Stimulated activated CD8-positive, alpha-beta memory T cell treated with anti-CD3 and anti-CD28 coated beads, Interleukin-4, amount 100 ng/mL, for 1 hour (primary cell): Measurements from ENCODE around the gene EIF2S2.

Experiments
- DNase-seq, 2 donors: peaks; one replicate each; pipeline ENCODE4 v3.0.0-alpha.2; 2020; ENCODE audit warnings: low read depth in 2 of 2, low spot score in 1 of 2

Gene EIF2S2

DNA sequence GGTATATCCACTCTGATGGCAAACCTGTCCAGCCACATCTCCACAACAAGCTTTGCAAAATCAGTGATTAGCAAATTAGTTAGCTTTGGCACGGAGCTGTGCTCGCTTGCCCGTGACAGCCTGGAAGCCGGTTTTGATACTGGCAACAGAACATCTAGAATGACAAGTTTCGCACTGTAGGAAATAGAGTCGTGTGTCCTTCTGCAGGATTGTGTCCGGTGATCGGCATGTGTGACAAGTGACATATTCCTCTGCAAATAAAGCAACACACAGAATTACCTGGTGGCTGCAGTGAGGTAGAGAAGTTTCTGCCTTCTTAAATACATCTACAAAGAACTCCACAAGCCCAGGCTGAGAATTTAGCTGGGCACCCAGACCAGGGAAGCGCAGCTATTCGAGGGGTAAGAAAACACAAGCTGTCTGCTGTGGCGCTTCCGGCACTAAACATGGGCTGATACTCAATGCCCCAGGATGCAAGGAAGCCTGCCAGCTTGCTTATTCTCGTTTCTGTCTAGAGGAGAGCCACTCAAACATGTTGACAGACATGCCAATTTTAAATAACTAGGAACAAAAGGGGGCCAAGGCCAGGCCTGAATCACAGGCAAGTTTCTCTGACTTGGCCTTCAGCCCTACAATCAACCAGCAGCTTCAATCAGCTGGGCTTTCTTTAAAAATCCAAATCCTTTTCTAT is 22.2 kb downstream of the EIF2S2 start:
- no peak for DNase-seq

DNA sequence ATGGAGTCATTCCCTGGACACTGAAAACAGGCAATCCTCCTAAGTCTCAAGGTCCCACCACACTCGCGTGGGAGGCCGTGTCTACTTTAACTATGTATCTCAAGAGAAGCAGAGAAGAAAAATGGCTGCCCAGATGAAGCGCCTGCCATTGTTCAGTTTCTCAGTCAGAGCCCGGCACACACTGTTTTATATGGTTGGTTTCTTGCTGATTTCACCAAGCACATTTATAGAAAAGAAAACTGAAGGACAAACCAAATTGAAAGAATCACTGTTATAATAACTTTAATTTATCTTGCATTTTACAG is 22.9 kb downstream of the EIF2S2 start:
- DNase-seq, result no peak

- DNase-seq, result no peak
Measured at GRCh38 chr20:34088305-34089174, 23.5 kb downstream of the EIF2S2 start.

- DNase-seq, result no peak
Measured at GRCh38 chr20:34085544-34086040, 26.5 kb downstream of the EIF2S2 start.

GRCh38 chr20:34084227-34084923 is 27.7 kb downstream of the EIF2S2 start:
- no peak for DNase-seq

DNA sequence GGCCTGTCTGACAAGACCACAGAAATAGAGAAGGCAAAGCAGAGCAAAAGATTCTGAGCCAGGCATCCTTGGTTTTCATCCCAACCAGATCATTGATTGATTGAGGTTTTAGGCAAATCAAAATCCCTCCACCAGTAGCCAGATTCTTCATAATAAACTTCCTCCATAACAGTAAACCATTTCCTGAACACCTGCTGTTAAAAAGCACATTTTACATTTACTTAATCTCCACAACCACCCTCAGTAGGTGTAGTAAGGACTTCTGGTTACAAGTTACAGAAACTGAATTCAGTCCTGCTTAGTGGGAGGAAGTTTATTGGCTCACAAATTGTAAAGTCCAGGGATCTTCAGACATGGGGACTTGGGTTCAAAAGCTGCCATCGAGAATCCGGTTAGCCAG is 28.3 kb downstream of the EIF2S2 start:
- no peak for DNase-seq

GRCh38 chr20:34083137-34083536 is 28.9 kb downstream of the EIF2S2 start:
- no peak for DNase-seq

GRCh38 chr20:34082232-34082887 is 29.7 kb downstream of the EIF2S2 start:
- no peak for DNase-seq

DNA sequence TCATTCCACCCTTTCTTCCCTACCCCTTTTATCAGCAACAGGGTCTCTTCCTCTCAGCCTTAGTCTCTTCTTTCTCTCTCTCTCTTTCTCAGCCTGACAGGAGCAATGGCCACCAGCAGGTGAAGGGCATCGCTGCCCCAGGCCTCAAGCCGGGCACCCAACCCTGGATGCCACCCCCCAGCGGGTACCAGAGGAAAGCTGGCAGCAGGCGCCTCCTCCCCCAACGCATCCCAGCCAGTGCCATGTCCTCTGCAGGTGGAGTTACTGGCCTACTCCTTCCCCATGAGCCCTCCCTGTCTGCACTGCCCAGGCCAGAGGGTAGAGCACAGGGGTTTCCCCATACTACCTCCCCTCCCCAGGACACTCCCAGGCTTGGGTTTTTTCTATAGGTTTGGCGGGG is 32.2 kb downstream of the EIF2S2 start:
- no peak for DNase-seq

- no peak for DNase-seq
Measured at GRCh38 chr20:34078540-34078939, 33.5 kb downstream of the EIF2S2 start.

GRCh38 chr20:34076952-34077351 is 35.1 kb downstream of the EIF2S2 start:
- DNase-seq, result no peak

DNA sequence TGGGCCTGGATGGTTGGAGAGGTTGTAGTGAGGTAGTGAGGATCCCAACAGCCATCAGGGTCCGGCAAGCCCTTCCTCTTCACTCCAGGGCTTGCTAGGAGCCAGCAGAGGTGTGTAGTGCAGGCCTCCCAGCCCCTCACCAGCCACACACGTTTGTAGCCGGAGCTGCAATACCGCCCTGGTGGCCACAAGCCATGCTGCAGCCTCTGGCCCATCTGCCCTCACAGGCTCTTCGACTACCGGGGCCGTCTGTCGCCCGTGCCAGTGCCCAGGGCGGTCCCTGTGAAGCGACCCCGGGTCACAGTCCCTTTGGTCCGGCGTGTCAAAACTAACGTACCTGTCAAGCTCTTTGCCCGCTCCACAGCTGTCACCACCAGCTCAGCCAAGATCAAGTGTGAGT is 36.4 kb downstream of the EIF2S2 start:
- no peak for DNase-seq

GRCh38 chr20:34074101-34074760 is 37.8 kb downstream of the EIF2S2 start:
- no peak for DNase-seq

- no peak for DNase-seq
Measured at GRCh38 chr20:34072778-34073177, 39.3 kb downstream of the EIF2S2 start.

- DNase-seq, result no peak
Measured at GRCh38 chr20:34072076-34072475, 40.0 kb downstream of the EIF2S2 start.

GRCh38 chr20:34070859-34071258 is 41.2 kb downstream of the EIF2S2 start:
- DNase-seq, result no peak

DNA sequence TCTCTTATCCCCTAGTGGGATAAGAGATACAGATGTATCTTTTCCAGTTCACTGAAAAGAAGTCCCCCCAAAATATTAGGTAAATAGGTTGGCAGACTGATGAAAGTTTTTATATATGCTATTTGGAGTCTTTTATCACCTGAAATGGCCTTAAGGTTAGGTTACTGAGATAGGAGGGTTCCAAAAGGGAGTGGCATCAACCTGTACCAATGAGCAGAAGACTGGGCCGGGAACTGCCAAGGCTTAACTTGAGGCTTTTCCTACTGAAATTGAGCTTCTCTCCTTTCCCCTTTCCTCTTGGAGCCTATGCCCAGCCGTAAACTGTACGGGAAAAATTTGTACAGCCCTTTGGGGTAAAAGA is 42.0 kb downstream of the EIF2S2 start:
- DNase-seq, result no peak

GRCh38 chr20:34069341-34070078 is 42.5 kb downstream of the EIF2S2 start:
- DNase-seq, result peak; percentile 16 to 25

DNA sequence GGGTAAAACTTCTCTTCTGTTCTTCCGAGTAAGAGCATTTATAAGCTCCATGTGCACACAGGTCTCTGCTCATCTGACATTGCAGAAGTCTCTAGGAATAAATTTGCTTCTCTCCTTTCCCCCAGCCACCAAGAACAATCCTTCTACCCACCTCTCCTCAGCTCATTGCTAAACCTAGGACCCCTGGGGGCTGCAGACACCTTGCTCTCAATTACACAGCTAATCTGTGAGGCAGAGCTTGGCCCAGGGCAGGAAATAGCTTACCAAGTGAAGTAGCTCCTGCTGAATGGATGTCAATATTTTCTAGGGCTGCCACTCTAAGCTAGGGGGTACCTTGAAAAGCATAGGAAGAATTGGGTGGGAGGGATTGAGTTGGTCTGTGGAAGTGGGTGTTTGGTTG is 44.0 kb downstream of the EIF2S2 start:
- DNase-seq, result no peak

- no peak for DNase-seq
Measured at GRCh38 chr20:34066476-34067090, 45.5 kb downstream of the EIF2S2 start.
